B cell (primary cell): ENCODE measurements around the gene LTB4R.

Experiments
- CTCF ChIP-seq: fragments of 200-600 bp; IDR thresholded peaks from one replicate; pipeline ENCODE4 v1.8.0; 2022; ENCODE audit warnings: antibody characterized with exemption, mild to moderate bottlenecking
- EZH2 ChIP-seq: IDR thresholded peaks from 2 replicates; pipeline ENCODE4 v1.6.1; 2012; ENCODE audit warnings: borderline replicate concordance, low read depth, mild to moderate bottlenecking, moderate library complexity, low read length; ENCODE audit not compliant: insufficient read depth, poor library complexity, severe bottlenecking

GRCh38 chr14:24337144-24337823, 26.0 kb downstream of the LTB4R start:
- no peak for TF ChIP-seq CTCF
- TF ChIP-seq EZH2, result no peak
